NCI-H345 treated with DMSO at 0.1 percent for 48 hours (cell line): Measurements from ENCODE around the gene SLC16A10.

Experiments used
- DNase-seq: peaks from one replicate; lab custom pipeline; 2025; ENCODE audit not compliant: unreplicated experiment; lab: John Stamatoyannopoulos, UW

SLC16A10 gene

DNA sequence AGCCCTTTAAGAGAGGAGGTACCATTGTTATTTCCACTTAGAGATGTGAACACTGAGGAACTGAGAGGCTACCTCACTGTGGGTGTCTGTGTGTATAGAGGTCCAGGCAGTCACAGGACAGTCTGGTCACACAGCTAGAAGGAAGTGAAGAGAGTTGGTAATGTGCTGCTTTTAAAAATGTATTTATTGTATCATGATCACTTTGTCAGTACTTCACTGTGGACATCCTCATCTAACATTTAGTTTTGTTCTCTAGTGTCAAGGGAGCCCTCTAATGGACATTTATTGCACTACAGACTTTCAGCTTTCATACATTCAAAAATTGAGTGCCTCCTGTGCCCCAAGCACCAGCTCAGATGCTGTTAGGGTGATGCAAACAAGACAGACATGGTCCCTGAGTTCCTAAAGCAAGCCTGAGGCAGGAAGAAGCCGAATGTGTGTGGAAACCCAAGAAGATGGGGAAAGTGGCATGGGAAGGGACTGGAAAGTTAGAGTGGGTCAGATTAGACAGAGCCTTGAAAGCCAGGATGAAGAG is 123.0 kb downstream of the SLC16A10 start:
- DNase-seq, result peak; percentile 42

DNA sequence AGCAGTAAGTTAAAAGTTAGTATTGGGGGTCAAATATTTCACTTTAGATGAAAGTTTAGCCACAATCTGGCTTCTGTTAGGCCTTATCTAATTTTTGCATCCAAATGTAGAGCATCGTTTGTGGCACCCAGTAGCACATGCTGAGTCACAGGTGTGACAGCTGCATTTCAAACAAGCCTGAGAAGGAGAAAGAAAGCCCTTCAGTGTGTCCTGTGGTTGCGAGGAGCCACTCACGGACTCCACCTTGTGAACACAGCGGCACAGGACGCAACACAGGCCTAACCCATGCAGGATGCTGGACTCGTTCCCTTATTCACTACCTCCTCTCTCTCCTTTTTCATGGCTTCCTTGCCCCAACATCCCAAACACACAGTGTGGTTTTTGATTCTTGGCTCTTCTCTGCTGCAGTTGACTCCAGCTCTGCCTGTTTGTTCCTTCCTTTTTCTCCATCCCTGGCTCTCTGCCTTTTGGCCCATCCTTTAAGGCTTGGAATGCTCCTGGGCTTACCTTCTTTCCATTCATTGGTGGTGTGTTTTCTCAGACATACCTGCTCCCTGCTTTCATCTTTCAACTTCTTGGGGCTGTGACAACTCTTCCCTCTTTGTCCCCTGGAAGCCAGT is 124.2 kb downstream of the SLC16A10 start:
- no peak for DNase-seq

DNA sequence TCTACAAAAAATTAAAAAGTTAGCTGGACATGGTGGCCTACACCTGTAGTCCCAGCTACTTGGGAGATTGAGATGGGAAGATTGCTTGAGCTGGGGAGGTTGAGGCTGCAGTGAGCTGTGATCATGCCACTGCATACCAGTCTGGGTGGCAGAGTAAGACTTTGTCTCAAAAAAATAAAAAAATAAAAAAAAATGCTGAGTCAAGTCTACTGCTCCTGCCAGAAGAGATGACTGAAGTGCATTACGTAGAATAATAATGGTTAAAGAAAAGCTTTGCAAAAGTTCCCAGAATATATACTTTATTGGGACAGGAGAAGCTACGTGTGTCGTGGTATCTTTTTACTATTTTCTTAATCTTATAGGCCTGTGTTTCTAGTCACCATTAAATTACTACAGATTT is 125.3 kb downstream of the SLC16A10 start:
- no peak for DNase-seq

DNA sequence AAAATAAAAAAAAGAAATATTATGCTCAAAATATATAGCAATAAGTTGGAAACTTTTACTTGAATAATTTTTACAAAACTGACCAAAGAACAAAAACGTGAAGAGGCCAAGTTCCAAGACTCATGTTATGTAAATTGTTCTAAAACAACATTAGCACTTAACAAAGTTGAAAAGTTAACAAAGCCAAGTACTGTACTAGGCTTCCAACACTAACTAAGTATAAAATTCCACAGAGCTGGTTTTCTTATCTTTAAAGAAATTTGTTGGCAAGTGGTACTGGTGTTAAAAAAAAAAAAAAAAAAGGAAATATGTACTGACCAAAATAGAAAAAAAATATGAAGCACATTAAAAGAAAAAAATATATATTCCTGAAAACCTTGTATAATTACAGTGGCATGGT is 127.8 kb downstream of the SLC16A10 start:
- DNase-seq, result no peak

DNA sequence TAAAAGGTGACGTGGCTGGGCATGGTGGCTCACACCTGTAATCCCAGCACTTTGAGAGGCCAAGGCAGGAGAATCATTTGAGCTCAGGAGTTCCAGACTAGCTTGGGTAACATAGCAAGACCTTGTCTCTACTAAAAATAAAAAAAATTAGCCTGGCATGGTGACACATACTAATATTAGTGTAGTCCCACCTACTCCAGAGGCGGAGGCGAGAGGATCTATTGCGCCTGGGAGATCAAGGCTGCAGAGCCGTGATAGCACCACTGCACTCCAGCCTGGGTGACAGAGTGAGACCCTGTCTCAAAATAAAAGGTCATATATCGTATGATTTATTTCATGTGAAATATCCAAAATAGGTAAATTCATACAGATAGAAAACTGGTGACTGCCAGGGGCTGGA is 132.5 kb downstream of the SLC16A10 start:
- DNase-seq, result no peak

DNA sequence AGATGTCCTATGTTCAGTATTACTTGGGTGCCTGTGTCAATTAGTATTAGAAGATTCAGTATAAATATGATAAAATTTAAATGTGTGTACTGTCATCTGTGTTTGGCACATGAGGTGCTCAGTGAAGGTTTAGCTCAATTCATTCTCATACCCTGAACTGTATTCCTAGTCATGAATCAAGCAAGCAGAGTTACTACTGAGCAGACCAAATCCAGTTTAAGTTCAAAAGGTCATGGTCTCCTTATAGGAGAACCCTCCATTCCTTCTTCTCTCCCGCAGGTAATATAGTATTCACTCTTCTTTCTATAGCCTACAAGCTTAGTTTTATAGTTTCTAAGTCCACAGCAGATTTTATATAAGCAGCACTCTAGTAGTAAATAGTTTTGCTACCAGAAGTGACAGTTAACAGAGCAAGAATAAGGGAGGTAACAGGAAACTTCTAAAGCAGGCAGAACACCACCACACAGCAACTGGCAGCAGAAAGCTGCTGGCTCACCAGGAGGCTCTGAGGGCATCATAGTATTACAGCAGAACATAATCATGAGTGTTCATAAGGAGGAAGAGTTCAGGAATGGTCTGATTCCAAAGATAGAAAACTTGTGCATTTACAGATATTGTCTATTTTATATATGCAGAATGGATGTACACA is 133.2 kb downstream of the SLC16A10 start:
- DNase-seq, result no peak

DNA sequence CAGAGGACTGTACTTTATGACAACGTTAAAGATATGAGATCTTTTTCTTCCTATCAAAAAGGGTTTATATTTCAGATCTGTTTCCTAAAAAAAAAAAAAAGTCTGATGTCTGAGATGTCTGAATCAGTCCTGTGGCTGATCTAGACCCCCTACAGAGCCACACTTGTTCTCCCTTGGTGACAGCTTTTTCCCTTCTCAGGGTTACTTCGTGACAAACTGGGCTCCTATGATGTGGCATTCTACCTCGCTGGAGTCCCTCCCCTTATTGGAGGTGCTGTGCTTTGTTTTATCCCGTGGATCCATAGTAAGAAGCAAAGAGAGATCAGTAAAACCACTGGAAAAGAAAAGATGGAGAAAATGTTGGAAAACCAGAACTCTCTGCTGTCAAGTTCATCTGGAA is 134.5 kb downstream of the SLC16A10 start:
- DNase-seq, result no peak

DNA sequence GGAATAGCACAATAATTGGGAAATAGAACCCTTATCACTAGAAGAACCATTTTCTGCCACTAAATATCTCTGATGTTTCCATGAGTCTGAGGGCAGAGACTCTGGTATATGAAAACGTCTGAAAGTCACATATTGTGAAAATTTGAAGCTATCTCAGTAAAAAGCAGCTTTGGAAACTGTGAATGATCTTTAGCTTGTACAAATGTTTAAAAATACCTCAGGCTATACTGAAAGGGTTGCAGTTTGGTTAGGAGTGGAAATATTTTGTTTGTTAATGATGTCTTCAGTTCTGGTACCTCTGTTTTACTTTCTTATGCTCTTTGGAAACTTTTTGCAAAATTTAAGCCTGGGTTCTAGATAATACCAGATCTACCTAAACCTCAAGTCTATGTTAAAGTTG is 135.0 kb downstream of the SLC16A10 start:
- DNase-seq, result no peak

DNA sequence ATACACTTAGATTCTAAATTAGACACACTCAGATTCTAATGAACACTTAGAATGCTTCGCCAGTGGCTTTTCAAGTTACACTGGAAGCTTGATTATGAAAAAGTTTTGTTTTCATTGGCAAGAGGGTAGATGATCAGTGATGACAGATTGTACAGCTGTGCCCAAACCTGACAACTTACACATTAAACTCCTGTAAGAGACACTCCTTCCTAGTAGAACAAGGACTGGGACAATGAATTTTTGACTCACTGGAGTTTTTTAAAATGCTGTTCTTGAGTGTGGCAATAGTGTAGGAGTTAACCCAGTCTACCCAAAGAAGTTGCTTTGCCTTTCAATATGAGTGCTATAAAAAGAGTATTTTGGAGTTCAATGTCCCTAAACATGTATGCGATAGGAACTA is 140.8 kb downstream of the SLC16A10 start:
- DNase-seq, result no peak

DNA sequence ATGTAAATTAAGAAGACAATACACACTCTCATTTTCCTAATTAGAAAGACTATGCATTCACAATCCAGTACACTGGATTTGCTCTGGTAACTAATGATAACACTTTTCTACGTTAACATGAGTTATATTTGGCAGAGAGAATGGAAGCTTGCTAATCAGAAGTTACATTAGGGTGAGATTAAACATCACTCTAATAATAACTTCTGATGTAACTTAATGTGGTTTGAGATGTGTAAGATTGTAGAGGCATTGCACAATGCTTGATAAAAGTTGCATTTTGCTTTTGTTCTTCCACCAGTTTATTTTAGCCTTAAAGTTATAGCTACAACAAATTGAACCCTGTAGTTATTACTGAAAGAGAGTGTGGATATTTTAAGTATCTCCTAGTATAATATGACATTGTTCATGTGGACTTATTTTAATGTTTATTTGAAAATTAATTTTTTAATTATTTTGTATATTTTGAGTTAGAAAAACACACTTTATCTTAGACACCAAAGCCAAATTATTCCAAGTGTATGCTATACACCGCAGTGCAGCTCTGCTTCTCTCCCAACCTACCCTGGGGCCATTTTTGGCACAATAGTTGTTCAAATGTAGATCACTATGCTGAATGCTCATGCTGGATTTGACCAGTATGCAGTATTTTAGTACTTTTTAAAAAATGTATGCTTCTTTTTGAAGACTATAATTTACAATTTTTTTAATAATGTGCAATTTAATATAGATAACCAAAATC is 143.2 kb downstream of the SLC16A10 start:
- no peak for DNase-seq

DNA sequence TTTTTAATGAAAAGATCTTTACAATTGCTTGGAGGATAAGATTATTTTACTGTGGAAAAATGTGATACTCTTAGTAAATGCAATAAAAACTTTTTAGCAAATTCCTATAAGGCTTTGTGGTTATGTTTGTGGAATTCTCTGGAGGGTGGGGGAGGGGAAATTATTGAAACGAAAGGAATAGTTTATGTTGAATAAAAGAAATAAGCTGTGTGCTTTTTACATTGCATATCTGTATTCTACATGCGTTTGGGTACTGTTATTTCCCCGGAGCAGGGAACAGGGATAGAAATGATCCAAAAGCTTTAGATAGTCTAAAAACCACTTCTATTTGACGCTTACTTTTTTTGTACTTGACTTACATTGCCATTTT is 143.8 kb downstream of the SLC16A10 start:
- DNase-seq, result no peak

DNA sequence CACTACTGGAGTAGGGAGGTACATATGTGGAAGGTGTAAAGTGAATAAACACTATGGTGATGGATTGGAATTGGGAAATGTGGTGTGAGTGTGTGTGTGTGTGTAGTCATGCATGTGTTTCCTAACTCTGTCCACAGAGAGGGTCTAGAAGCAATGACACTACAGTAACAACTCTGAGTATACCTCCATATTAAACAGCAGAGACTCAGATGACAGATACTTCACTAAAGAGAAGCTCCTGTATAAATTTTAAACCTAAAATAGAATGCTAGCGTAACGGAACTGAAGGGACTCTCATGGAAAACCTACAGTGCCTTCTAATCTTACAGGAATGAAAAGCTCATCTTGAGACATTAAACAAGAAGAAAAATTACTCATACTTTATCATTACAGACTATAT is 150.5 kb downstream of the SLC16A10 start:
- no peak for DNase-seq

DNA sequence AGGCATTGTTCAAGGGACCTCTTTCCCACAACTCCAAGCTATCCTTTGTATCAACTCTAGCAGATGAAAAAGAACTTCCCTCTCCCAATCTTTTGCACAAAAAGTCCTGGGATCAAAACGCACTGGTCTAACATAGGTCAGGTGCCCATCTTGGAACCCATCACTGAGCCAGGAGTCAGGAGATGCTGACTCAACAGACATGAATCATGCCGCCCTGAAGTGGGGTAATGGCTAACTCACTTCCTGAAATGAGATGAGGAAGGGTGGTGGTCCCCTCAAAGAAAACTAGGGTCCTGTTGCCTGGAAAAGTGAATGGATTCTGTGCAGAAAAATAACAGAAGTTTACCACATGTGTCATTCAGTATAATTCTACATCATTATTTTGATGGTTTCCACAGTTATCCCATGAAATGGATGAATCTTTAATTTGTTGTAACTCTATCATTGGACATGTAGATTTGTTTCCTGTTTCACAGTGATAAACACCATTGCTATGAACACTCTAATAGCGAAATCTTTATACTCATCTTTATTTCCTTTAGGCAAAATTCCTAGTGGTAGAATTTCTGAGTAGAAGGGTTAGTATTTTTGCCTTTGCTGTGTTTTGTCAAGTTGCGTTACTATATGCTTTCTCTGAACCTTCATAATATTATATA is 151.3 kb downstream of the SLC16A10 start:
- DNase-seq, result no peak

DNA sequence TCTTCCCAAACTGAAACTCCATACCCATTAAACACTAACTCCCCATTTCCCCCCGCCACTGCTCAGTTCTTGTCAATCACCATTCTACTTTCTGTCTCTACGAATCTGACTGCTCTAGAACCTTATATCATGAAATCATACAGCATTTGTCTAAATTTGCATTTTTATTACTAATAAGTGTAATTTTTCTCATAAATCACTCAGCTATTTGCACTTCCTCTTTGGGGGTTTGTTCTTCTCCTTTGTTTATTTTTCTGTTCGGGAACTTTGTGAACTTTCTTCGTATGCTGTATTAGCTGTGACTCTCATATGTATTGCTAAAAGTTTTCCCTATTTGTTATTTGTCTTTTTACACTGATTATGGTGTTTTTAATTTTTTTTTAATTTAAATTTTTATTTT is 152.2 kb downstream of the SLC16A10 start:
- no peak for DNase-seq

DNA sequence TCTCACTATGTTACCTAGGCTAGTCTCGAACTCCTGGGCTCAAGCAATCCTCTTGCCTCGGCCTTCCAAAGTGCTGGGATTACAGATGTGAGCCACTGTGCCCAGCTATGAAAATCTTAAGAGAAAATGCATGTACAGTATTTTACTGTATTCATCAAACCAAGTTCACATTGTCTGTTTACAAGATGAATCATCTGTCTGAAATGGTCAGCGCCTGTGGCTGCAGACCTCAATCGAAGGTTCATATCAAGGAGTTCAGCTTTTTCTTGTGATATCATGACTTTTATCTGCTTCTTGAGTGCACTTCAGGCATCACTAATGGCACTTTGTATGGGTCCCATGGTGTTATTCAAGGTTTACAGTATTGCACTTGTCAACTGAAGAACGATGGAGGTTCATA is 155.1 kb downstream of the SLC16A10 start:
- DNase-seq, result no peak

DNA sequence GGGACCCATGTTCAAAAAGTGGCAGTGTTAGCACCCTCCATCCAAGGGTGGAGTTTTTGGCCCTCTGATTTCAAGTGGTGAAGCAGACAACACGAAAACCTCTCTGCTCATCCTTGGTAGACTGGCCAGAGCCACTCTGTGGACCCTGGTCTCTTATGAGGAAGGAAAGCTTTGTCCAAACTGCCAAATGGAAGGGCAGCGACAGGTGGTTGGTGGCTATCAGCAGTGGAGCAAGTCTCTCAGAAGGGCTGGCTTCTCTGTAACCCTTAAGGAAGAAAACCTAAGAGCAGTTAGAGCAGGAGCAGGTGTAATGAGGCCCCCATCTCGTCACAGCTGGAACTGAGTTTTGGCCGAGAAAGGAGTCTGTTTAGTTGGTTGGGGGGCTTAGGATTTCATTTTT is 155.8 kb downstream of the SLC16A10 start:
- DNase-seq, result no peak

DNA sequence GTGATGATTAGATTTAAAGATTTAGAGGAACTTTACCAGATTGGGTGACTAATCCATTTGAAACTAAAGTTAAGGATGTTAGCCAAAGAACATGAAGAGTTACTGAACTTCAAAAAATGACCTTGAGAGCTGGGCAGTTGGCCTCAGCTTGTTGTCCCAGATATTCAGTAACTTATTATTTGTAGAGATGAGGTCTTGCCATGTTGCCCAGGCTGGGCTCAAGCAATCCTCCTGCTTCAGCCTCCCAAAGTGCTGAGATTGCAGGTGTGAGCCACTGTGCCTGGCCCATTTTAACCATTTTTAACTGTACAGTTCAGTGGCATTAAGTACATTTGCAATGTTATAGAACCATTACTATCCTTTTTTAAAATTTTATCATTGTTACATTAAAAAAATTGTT is 161.5 kb downstream of the SLC16A10 start:
- DNase-seq, result no peak

DNA sequence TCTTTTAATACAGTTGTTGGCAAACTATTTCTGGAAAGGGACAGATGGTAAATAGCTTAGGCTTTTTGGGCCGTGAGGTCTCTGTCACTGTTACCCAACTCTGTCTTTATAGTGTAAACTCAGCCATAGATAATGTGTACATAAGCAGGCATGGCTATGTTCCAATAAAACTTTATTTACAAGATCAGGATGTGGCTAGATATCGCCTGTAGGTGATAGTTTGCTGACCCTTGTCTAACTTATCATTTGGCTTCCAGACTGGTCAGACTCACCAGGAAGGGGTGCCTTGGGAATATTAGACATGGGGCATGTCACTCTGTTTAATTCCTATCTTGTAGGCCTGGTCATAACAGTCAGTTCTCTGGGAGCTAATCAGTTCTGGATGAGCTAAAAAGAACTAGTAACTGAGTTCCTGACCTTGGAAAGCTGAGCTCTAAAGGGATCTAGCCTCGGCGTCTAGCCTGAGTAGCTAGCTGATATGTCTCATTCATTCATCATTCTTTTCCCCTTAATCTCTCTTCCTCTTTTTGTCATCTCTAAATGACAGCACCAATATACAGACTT is 163.6 kb downstream of the SLC16A10 start:
- DNase-seq, result no peak

DNA sequence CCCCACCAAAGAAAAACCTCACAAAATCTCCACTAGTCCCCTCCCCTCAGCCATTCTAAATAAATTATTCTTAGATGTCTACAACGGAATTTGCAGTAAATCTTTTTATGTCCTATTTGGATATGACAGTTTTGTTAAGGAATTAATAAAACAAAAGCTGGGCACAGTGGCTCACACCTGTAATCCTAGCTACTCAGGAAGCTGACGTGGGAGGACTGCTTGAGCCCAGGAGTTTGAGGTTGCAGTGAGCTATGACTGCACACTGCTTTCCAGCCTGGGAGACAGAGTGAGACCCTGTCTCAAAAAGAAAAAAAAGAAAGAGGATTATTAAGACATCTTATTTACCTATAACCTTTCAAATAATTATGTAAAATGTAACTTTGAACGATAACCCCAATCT is 165.4 kb downstream of the SLC16A10 start:
- no peak for DNase-seq

DNA sequence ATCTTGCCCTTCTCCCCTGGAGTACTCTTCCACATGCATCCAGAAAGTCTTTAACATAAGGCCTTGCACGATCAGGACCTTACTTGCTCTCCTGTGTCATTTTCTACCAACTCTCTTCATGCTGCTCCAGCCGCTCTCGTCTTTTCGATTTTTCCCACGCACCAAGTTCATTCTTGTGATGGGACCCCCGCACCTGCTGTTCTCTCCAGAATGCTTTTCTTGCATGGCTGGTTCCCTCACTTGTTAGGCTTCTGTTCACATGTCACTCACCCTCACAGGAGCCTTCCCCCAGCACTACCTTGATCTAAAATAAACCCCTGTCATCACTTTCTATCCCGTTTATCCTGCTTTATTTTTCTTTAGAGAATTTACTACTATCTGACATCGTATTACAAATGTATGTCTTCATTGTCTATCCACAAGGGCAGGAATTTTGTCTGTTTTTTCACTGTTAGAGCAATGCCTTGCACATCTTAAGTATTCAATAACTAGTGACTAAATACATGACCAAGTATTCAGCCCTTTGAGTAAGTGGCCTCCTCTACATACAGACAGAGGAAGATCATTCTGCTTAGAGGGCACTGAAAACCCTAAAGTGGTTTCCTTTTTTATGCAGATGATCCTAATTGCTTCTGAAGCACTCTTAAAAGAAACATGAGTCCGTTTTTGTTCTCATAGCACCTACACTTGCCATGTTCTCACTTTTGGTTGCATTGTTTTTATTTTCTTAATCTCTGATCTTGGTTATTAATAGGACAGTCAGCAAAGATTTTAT is 166.9 kb downstream of the SLC16A10 start:
- no peak for DNase-seq

DNA sequence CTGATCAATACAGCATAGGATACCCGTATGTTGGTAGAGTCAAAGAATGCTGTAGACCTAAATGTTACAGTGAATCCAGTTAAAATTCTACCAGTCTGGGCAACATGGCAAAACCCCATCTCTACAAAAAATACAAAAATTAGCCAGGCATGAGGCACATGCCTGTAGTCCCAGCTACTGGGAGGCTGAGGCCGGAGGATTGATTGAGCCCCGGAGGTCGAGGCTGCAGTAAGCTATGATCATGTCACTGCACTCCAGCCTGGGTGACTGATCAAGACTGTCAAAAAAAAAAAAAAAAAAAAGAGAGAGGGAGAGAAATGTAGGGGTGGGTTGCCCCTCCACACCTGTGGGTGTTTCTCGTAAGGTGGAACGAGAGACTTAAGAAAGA is 167.5 kb downstream of the SLC16A10 start:
- no peak for DNase-seq
